Measurements from ENCODE around the gene AP5B1. TPM values are rescaled to one million over a fixed set of nuclear protein-coding genes. Genes with fewer than 3 reads are reported as not detected.

Gene AP5B1
- total and polyA plus RNA-seq, 2 experiments from 2014 or later = 3.1 to 16.1 TPM

- TF ChIP-seq ZNF462 (CRISPR knock-in tag; IDR thresholded peaks at IDR 0.05) (no peak), CTCF (conservative IDR thresholded peaks at IDR 0.05; ENCODE audit: low read depth in 2 of 2) (no peak), POLR2AphosphoS5 (IDR thresholded peaks at IDR 0.05; ENCODE audit: low read depth) (no peak), STAT1 (IDR thresholded peaks at IDR 0.05; ENCODE audit: unreplicated experiment) (no peak), REST (IDR thresholded peaks at IDR 0.05; ENCODE audit: unreplicated experiment) (no peak), EZH2 (IDR thresholded peaks at IDR 0.05; ENCODE audit: low read depth, unreplicated experiment) (no peak)
Measured at GRCh38 chr11:65814986-65815565, 34.3 kb upstream of the AP5B1 start (continued).

All from GM23338 (cell line).